ENCODE measurements around the gene CHRNA7. TPM values are rescaled to one million over a fixed set of nuclear protein-coding genes. Genes with fewer than 3 reads are reported as not detected.
"Not testable (repeated sequence)": the region's sequence is repeated elsewhere in the genome, so short reads cannot be mapped to it uniquely, and the experiment has no call there.

The CHRNA7 gene
- total RNA-seq, 1 experiment from 2014 or later: 8.6 TPM

GRCh38 chr15:32167913-32168312 lies 137.6 kb downstream of the CHRNA7 start:
- not testable (repeated sequence) for DNase-seq (ENCODE audit: low spot score)

- not testable (repeated sequence) for DNase-seq (ENCODE audit: low spot score)
Observed at GRCh38 chr15:32180579-32180978, 150.3 kb downstream of the CHRNA7 start.

- DNase-seq (ENCODE audit: low spot score): not testable (repeated sequence)
Observed at GRCh38 chr15:32193780-32194179, 163.5 kb downstream of the CHRNA7 start.

- not testable (repeated sequence) for DNase-seq (ENCODE audit: low spot score)
Observed at GRCh38 chr15:32196206-32196605, 165.9 kb downstream of the CHRNA7 start.

DNA sequence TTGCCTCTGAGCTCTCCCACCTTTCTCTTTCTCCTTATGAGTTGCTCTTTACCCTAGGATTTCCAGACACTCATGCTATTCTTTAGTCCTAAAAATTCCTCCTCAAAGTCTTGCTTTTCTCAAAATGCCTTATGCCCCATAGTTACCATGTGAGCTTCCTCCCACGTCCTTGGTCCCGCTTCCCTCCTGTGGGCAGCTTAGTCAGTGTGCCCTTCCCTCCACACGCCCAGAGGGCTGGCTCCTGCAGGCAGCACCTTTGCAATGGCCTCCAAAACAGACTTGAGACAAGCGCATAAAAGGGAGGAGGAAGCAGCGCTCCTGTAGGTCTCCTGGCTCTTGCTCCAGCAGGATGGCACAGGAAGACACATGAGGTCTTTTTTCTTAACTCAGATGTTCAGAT lies 168.6 kb downstream of the CHRNA7 start:
- DNase-seq (ENCODE audit: low spot score): not testable (repeated sequence)

DNA sequence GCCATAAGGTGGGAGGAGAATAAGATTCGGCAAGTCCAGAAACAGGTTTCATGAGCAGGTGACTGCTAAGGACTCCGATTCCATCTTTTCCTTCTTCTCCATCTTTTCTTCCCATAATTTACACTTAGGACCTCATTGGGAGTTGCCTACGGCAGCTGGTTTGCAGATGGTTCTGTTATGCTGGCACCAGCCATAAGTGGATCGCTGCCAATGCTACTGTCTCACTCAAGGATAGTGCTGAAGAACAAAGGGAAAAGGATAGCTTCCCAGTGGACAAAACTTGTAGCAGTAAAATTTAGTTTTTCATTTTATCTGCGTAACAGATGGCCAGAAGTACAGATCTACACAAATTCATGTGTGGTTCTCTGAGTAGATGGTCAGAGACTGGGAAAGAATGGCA lies 178.8 kb downstream of the CHRNA7 start:
- not testable (repeated sequence) for DNase-seq (ENCODE audit: low spot score)

DNA sequence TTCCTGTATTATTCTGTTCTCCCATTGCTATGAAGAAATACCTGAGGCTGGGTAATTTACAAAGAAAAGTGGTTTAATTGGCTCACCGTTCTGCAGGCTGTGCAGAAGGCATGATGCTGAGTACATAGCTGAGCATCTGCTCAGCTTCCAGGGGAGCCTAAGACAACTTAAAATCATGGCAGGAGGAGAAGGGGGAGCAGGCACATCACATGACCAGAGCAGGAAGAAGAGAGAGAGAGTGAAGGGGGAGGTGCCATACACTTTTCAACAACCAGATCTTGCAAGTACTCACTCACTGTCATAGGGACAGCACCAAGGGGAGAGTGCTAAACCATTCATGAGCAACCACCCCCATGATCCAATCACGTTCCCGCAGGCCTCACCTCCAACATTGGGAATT lies 188.4 kb downstream of the CHRNA7 start:
- DNase-seq (ENCODE audit: low spot score): no peak

Small RNA genes lying within 50 kb of the gene (small RNA-seq; reads per million reads assigned to genes)
- not detected for gene RF00019

Other genes with a start within 250 kb of the CHRNA7 start
- 0.10 and 0.31 TPM in 2 replicates for gene OTUD7A, start 159.8 kb upstream of the CHRNA7 start, total RNA-seq (2014; rRNA removed; shearing (Covaris generic))

Data from HT-29 (cell line).